Memory B cell (primary cell): ENCODE data around the gene LTBP2.

Source experiments
- ATAC-seq: fragments of 150-1000 bp; cut with Tn5 transposase; 2 replicates; pipeline ENCODE4 v1.10.0; 2021; ENCODE audit warnings: low read depth, mild to moderate bottlenecking, moderate library complexity
- DNase-seq, 2 donors: peaks; one replicate each; pipeline ENCODE4 v3.0.0; 2022; ENCODE audit warnings: low spot score in 2 of 2
- H3K27ac Mint-ChIP-seq: one replicate; pipeline ENCODE4 v1.8.0; 2022; ENCODE audit warnings: mild to moderate bottlenecking, moderate library complexity, mixed read lengths
- H3K27me3 Mint-ChIP-seq: one replicate; pipeline ENCODE4 v1.8.0; 2022; ENCODE audit warnings: mixed read lengths
- H3K36me3 Mint-ChIP-seq: one replicate; pipeline ENCODE4 v1.8.0; 2022; ENCODE audit warnings: mild to moderate bottlenecking, mixed read lengths
- H3K4me1 Mint-ChIP-seq: one replicate; pipeline ENCODE4 v1.8.0; 2022; ENCODE audit warnings: mixed read lengths
- H3K4me3 Mint-ChIP-seq: one replicate; pipeline ENCODE4 v1.8.0; 2022; ENCODE audit warnings: mild to moderate bottlenecking, moderate library complexity, mixed read lengths
- H3K9me3 Mint-ChIP-seq: one replicate; pipeline ENCODE4 v1.8.0; 2022; ENCODE audit warnings: mixed read lengths

The LTBP2 gene

DNA sequence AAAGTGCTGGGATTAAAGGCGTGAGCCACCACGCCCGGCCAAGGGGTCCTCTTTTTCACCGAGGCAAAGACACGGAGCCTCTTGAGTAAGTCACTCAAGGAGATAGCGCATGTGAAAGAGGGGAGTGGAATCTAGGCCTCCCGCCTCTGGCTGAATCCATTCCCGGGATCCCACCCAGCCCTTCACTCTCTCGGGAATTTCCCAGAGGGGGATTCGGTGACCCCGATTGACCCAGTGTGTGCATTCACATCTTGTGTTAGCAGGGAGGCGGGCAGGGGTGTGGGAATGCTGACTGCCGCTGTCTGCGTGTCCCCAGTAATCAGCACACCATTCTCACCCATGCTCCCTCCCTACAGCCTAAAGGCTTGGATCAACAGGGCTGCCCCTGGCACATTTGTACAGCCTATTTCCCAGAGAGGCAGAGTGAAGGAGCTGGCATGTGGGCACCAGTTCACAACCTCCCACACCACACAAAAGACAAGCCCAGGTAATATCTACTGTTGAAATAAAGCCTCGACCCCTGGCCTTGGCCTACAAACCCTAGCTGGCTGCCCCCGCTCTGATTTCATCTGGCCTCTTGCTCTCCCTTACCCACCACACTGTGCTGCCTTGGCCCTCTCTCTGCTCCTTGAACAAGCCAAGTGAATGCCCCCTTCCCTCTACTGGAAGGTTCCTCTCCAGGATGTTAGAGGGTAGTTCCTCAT, 1.3 kb upstream of the LTBP2 start:
- ATAC-seq (no peak), DNase-seq (no peak)
- Mint-ChIP-seq H3K36me3 (no peaks in the 10 kb centered on the region), H3K4me1 (peaks cover 43% of the 10 kb centered on the region), H3K27me3 (peaks cover 14% of the 10 kb centered on the region), H3K9me3 (no peaks in the 10 kb centered on the region), H3K27ac (no peak overlapping the region), H3K4me3 (peak overlapping the region; percentile 27)

DNA sequence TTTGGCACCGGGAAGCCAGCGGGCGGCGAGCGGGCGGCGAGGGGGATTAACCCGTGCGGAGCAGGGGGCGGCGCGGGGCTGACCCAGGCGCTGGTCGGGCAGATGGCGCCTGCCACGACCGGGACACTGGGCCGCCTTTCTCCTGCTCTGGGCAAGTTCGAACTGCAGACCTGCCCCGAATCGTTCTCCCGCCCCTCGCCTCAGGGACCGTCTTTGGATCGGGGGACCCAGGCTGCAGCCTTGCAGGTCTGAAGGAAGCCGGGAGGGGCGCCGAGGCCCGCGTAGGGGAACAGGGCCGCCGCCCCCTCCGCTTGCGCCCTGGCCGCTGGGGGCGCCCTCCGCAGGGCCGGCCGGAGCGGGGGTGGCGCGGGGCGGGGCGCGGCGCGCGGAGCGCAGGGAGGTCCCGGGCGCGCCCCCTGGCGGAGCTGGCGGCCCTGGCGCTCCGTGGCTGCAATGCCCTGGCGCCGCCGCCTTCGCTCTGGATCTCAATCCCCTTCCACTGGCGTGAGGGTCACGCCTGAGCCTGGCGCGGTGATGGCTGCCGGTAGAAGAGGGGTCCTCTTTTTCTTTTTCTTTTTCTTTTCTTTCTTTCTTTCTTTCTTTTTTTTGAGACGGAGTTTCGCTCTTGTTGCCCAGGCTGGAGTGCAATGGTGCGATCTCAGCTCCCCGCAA, 449 bp upstream of the LTBP2 start:
- DNase-seq: peak; percentile 90 to 93
- ATAC-seq: peak; percentile 80
- Mint-ChIP-seq H3K27me3 (peaks cover 13% of the 10 kb centered on the region), H3K9me3 (no peaks in the 10 kb centered on the region), H3K4me1 (peaks cover 35% of the 10 kb centered on the region), H3K27ac (no peak overlapping the region), H3K4me3 (peak overlapping the region; percentile 79), H3K36me3 (no peaks in the 10 kb centered on the region)

DNA sequence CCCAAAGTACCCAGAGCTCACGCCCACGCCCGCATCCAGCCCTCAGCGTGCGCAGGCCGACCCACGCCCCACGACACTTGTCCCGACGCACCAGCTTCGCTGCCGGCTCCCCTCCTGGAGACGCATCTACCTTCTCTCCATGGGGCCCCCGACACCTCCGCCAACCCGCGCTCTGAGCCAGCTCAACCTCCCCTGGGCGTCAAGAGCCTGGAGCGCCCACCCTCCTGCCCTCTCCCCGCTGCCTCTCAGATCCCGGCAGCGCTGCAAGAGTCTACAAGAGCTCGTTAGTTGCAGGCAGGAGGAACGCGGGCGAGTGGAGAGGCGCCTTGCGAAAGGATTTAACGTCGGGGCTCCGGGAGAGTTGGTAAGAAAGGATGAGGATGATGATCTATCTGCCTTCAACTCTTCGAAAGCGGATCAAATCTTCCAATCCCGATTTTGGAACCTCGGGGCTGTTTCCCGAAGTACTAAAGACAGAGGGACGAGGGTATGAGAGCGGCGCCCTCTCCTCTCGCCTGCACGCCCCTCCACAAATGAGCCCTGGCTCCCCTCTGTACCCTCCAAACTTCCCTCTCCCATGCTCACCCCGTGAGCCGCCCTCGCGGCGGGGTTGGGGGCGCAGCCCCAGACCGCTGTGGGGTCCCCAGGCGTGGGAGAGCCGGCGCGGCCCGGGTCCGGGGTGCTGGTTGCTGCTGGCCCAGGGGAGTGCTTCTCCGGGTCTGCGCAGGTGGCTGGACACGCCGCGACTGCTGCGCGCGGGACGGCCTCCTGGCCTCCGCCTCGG, 979 bp downstream of the LTBP2 start:
- ATAC-seq: no peak
- Mint-ChIP-seq H3K4me1 (peaks cover 35% of the 10 kb centered on the region), H3K9me3 (no peaks in the 10 kb centered on the region), H3K27ac (no peak overlapping the region), H3K36me3 (no peaks in the 10 kb centered on the region), H3K4me3 (peak overlapping the region; percentile 14), H3K27me3 (peaks cover 13% of the 10 kb centered on the region)
- peak in 1 of 2 donors; percentile 36 for DNase-seq

DNA sequence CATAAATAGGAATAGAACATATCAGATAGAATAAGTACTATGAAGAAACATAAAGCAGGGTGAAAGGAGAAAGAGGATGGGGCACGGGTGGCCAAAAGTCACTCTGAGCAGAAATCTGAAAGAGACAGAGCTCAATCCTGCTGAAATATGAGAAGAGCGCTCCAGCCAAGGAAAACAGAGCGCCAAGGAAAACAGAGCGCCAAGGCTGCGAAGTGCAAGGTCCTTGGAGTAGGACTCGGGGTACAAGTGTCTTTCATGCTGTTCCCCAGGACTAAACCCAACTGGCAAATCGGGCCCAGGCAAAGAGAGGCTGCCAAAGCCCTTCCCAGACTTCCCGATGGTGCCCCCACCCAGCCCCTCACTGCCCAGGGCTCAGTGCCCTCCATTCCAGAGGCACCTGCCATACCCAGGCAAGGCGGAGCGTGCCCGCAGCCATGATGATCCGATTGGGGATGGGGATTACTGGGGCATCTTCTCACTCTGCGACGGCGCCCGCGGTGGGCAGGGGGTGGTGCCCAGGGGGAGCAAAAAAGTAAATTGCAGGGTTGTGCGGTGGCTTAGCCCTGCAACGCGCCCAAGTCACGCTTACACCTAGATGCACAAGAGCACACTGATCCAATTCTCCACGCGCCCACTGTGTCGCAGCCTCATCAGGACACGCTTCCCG, 1.7 kb downstream of the LTBP2 start:
- no peaks in the 10 kb centered on the region for H3K9me3 Mint-ChIP-seq
- H3K27ac Mint-ChIP-seq: no peak overlapping the region
- H3K27me3 Mint-ChIP-seq: peaks cover 10% of the 10 kb centered on the region
- ATAC-seq (no peak), DNase-seq (no peak)
- H3K4me1 Mint-ChIP-seq: peaks cover 28% of the 10 kb centered on the region
- peak overlapping the region; percentile 22 for H3K4me3 Mint-ChIP-seq
- no peaks in the 10 kb centered on the region for H3K36me3 Mint-ChIP-seq

DNA sequence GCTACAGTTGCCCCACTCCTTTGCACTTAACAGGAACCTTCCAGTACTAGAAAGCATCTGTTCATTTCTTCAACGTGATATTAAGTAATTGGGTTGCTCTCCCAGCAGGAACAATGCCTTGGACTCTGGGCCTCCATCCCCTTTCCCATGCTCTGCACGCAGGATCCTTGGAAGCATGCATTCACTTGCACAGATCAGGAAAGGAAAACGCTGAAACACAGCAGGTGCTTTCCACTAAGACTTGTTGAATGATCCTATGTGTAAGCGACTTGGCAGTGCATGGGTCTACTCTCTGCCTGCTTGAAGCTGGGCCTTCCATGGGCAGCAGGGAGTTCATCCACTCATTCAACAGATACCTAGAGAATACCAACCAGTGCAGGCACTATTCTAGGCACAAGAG, 2.3 kb downstream of the LTBP2 start:
- Mint-ChIP-seq H3K27me3 (peaks cover 10% of the 10 kb centered on the region), H3K36me3 (no peaks in the 10 kb centered on the region), H3K27ac (no peak overlapping the region), H3K4me1 (peaks cover 22% of the 10 kb centered on the region), H3K9me3 (no peaks in the 10 kb centered on the region), H3K4me3 (peak overlapping the region; percentile 22)
- DNase-seq (no peak), ATAC-seq (no peak)

DNA sequence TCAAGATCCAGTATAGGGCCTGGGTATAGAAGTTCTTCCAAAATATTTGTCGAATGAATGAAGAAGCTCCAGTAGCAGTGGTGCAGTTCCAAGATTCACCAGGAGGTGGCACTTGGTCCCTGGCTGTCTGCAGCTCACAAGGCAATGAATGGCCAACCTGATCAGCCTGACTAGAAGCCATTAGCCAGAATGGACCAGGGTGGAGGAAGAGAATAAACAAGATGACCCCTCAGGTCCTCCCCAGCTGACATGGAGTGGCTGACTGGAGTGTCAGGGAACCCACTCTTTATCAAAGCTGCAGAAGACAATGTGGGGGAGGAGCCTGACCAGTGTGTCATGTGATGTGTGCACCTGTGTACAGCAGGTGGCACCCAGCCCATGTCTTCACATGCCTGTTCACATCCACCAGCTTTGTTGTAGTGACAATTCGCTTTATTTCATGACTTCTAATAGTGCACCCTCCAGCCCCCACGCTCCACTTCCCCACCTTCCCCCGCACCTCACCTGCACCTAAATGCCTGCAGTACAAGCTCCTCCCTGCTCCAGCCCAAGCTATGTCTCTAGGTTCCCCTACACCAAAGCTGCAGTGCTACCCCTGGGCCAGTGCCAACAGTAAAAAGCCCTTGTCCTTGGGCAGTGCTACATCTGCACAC, 3.0 kb downstream of the LTBP2 start:
- no peak overlapping the region for H3K27ac Mint-ChIP-seq
- H3K4me1 Mint-ChIP-seq: peaks cover 16% of the 10 kb centered on the region
- ATAC-seq (peak; percentile 66), DNase-seq (peak; percentile 85 to 90)
- H3K9me3 Mint-ChIP-seq: no peaks in the 10 kb centered on the region
- no peaks in the 10 kb centered on the region for H3K36me3 Mint-ChIP-seq
- peaks cover 5% of the 10 kb centered on the region for H3K27me3 Mint-ChIP-seq
- H3K4me3 Mint-ChIP-seq: no peak overlapping the region

DNA sequence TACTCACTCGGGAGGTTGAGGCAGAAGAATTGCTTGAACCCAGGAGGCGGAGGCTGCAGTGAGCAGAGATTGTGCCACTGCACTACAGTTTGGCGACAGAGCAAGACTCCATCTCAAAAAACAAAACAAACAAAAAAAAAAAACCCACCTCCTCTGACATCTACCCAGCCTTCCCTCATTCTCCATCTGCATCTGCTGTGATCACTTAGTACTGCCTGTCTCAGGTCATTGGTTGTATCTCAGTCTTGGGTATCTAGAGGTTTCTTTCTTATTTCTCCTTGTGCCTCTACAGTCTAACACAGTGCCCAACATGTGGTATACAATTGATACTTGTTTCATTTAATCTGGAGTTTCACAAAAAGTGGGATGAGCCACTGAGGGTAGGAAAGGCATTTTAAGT, 5.3 kb downstream of the LTBP2 start:
- ATAC-seq (no peak), DNase-seq (no peak)
- Mint-ChIP-seq H3K4me1 (peaks cover 11% of the 10 kb centered on the region), H3K27me3 (peaks cover 3% of the 10 kb centered on the region), H3K36me3 (no peaks in the 10 kb centered on the region), H3K4me3 (no peak overlapping the region), H3K9me3 (no peaks in the 10 kb centered on the region), H3K27ac (no peak overlapping the region)

DNA sequence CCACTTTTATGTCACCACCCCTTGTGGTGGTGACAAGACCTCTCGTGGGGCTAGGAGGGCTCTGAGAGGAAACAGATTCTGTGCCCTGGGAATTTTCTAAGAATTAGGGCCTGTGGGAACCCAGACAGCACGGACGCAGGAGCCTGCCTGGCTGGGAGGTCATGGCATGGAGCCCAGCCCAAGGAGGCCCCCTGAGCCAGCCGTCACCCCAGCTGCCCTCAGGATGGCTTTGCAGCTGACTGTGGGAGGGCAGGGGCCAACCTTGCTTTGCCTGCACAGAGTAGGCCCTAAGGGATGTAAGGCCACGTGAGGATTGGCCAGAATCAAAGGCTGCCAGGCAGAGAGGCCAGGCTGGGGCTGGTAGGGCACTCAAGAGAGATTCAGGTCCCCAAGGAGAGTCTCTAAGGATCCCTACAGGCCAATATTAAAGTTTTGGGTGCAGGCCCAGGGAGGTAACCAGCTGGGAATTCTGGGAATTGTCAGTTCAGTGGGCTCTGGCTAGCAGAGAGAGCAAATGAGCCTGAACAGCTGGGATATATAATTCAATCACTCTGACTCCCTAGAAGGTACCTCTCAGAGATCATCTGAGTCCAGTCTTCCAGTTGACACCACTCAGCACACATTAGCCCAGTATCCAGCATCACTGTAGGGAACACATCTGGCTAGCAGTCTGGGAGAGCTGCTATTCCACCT, 6.4 kb downstream of the LTBP2 start:
- DNase-seq: no peak
- no peaks in the 10 kb centered on the region for H3K9me3 Mint-ChIP-seq
- peaks cover 11% of the 10 kb centered on the region for H3K4me1 Mint-ChIP-seq
- no peak overlapping the region for H3K27ac Mint-ChIP-seq
- ATAC-seq: no peak
- no peak overlapping the region for H3K4me3 Mint-ChIP-seq
- peaks cover 3% of the 10 kb centered on the region for H3K27me3 Mint-ChIP-seq
- H3K36me3 Mint-ChIP-seq: no peaks in the 10 kb centered on the region

DNA sequence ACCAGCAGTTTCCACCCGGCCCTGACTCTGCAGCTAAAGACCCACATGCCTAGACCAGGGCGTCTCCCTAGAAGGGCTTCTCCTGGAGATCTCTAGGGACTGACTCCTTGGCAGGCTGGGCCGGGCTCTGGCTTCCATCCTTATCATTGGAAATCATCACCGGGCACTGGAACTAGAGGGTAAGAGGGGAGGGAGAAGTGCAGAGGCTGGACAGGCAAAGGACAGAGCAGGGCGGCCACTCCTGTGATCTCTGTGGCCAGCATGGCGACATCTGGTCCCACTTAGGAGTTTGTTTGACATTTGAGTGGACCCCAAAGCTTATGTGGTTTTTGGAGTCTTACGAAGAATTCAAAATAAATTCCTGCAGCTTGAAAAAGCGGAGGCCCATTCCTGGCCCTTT, 7.1 kb downstream of the LTBP2 start:
- Mint-ChIP-seq H3K9me3 (no peaks in the 10 kb centered on the region), H3K27ac (no peak overlapping the region), H3K4me3 (no peak overlapping the region), H3K36me3 (no peaks in the 10 kb centered on the region), H3K27me3 (peaks cover 3% of the 10 kb centered on the region), H3K4me1 (peaks cover 10% of the 10 kb centered on the region)
- DNase-seq (no peak), ATAC-seq (no peak)

DNA sequence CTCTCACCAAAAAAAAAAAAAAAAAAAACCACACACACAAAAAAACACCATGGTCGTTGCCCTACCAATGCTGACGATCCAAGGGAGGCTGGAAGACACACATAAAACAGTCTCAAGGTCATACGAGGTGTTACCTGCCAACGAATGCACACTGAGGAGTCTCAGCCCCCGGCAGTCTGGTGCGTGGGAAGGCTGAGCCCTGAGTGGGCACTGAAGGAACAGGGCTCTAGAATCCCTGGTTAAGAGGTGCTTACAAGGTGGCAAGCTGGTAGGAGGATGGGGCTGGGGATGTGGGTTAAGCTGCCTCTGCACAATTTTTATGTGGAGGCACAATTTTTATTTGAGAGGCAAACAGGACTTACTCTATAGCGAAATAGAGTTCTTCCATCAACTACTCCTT, 7.9 kb downstream of the LTBP2 start:
- no peaks in the 10 kb centered on the region for H3K9me3 Mint-ChIP-seq
- peaks cover 3% of the 10 kb centered on the region for H3K27me3 Mint-ChIP-seq
- H3K27ac Mint-ChIP-seq: no peak overlapping the region
- H3K4me3 Mint-ChIP-seq: no peak overlapping the region
- no peak for DNase-seq
- no peaks in the 10 kb centered on the region for H3K36me3 Mint-ChIP-seq
- no peak for ATAC-seq
- H3K4me1 Mint-ChIP-seq: peaks cover 3% of the 10 kb centered on the region

DNA sequence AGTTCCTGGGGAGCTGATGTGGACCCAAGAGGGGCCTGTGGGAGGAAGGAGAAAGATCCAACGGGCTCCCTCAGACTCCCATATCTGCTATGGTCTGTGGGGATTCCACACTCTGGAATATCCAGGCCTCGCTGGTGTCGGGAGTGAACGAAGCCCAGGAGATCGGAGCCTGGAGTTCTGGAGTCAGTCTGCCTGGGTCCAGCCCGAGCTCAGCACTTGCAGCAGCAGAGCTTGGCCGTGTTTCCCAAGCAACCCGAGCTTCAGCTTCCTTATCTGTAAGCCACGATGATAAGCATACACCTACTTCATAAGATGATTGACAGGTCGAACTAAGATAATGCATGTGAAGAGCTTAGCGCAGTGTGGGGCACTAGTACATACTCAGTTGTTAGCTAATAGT, 10.1 kb downstream of the LTBP2 start:
- no peak overlapping the region for H3K4me3 Mint-ChIP-seq
- no peak for ATAC-seq
- H3K27me3 Mint-ChIP-seq: peaks cover 6% of the 10 kb centered on the region
- H3K9me3 Mint-ChIP-seq: no peaks in the 10 kb centered on the region
- no peak overlapping the region for H3K27ac Mint-ChIP-seq
- H3K4me1 Mint-ChIP-seq: no peaks in the 10 kb centered on the region
- no peaks in the 10 kb centered on the region for H3K36me3 Mint-ChIP-seq
- no peak for DNase-seq

DNA sequence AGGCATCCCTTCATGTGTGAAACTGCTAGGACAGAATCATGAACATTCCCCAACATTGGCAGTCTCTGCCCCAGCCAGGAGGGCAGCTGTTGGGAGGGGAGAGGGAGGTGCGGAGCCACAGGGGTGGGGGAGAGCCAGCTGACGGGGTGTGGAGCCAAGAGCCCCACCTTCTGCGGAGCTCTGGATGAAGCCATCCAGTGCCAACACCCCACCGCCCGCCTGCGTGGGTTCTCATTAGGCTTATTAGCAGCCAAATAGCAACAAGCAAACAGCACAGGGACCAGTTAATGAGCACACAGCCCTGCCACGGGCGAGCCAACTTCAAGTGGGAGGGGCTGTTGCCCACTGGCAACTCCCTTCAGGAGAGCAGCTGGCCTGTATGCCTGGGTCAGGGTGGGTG, 12.1 kb downstream of the LTBP2 start:
- Mint-ChIP-seq H3K36me3 (no peaks in the 10 kb centered on the region), H3K27me3 (peaks cover 14% of the 10 kb centered on the region), H3K4me3 (no peak overlapping the region), H3K4me1 (peaks cover 3% of the 10 kb centered on the region), H3K9me3 (no peaks in the 10 kb centered on the region), H3K27ac (no peak overlapping the region)
- no peak for DNase-seq
- ATAC-seq: no peak

DNA sequence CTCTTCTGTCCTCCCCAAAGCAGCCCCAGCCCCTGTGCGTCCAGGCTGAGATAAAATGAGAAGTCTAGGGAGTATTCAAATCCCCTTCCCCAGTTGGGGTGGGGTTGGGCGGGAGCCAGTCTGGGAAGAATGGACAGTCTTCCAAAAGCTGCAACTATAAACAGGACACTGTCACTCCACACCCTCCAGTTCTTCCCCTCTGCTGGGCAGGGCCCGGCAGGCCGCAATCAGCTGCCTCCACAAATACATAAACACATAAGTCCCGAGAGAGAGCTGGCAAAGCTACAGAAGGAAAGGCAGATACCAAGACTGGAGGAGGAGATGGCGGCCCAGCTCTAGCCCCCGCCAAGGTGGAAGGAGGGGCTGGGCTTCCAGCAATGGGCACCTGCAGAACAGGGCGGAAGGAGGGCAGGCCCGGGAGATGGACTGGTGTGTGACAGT, 12.7 kb downstream of the LTBP2 start:
- ATAC-seq: no peak
- H3K27ac Mint-ChIP-seq: no peak overlapping the region
- H3K27me3 Mint-ChIP-seq: peaks cover 14% of the 10 kb centered on the region
- no peak overlapping the region for H3K4me3 Mint-ChIP-seq
- H3K4me1 Mint-ChIP-seq: peaks cover 4% of the 10 kb centered on the region
- DNase-seq: no peak
- H3K36me3 Mint-ChIP-seq: no peaks in the 10 kb centered on the region
- H3K9me3 Mint-ChIP-seq: no peaks in the 10 kb centered on the region
